Retinal pigment epithelial cell (primary cell): ENCODE results near the gene DUSP19.

Experiments used
- DNase-seq: peaks from one replicate; pipeline ENCODE4 v3.0.0-alpha.2; 2010; ENCODE audit warnings: low read depth
- H3K4me3 ChIP-seq: 2 replicates; pipeline ENCODE4 v1.5.1; 2011; ENCODE audit warnings: mild to moderate bottlenecking, low read length, control low read depth, moderate library complexity
- CTCF ChIP-seq: conservative IDR thresholded peaks from 2 replicates; pipeline ENCODE4 v1.5.1; 2011; ENCODE audit warnings: low read depth, low read length, control low read depth, inconsistent platforms

DUSP19 gene

GRCh38 chr2:183070942-183071844 is 7.4 kb upstream of the DUSP19 start:
- no peak overlapping the region for H3K4me3 ChIP-seq
- peak; percentile 64 for TF ChIP-seq CTCF
- DNase-seq: no peak

GRCh38 chr2:183072177-183072576 is 6.4 kb upstream of the DUSP19 start:
- DNase-seq: no peak
- H3K4me3 ChIP-seq: no peak overlapping the region
- no peak for TF ChIP-seq CTCF

GRCh38 chr2:183078163-183078463 is 434 bp upstream of the DUSP19 start:
- TF ChIP-seq CTCF: no peak
- H3K4me3 ChIP-seq: peak overlapping the region; percentile 76
- DNase-seq: no peak

GRCh38 chr2:183079139-183079775 is 710 bp downstream of the DUSP19 start:
- H3K4me3 ChIP-seq: peak overlapping the region; percentile 76
- no peak for DNase-seq
- no peak for TF ChIP-seq CTCF

GRCh38 chr2:183081911-183082310 is 3.4 kb downstream of the DUSP19 start:
- no peak for DNase-seq
- H3K4me3 ChIP-seq: no peak overlapping the region
- TF ChIP-seq CTCF: no peak

- no peak for DNase-seq
- TF ChIP-seq CTCF: no peak
- no peak overlapping the region for H3K4me3 ChIP-seq
Observed at GRCh38 chr2:183088061-183088460, 9.5 kb downstream of the DUSP19 start.
